SK-N-SH (cell line): Measurements from ENCODE around the gene COL15A1. TPM values are rescaled to one million over a fixed set of nuclear protein-coding genes. Genes with fewer than 3 reads are reported as not detected.

Experiments used
- CTCF ChIA-PET: fragments of 300-600, 350-600 bp; formaldehyde crosslinking; extraction: SDS; loops from one replicate; lab custom pipeline; 2021; lab: Yijun Ruan, JAX
- POLR2A ChIA-PET: fragments of 350-600 bp; sonication (Branson Sonifier 250); formaldehyde crosslinking; extraction: SDS; loops from one replicate; lab custom pipeline; 2020; ENCODE audit warnings: antibody characterized with exemption, inconsistent platforms; lab: Yijun Ruan, JAX
- DNase-seq: peaks from one replicate; pipeline ENCODE4 v3.0.0; 2012
- H2AFZ ChIP-seq: fragments of 200-600 bp; sonication (generic); 2 replicates; pipeline ENCODE4 v1.8.1; 2016; ENCODE audit warnings: antibody characterized with exemption, mild to moderate bottlenecking, low read depth
- H3F3A ChIP-seq: fragments of 200-600 bp; sonication (generic); replicated peaks from 2 replicates; pipeline ENCODE3; 2016; ENCODE audit warnings: antibody characterized with exemption, mild to moderate bottlenecking; ENCODE audit not compliant: insufficient read depth
- H3K27ac ChIP-seq, 2 experiments: fragments of 200-500 bp in 1 of 2; fragments of 200-600 bp in 1 of 2; sonication (Bioruptor generic) in 1 of 2; sonication (generic), shearing (Covaris generic) in 1 of 2; 2 replicates each; pipeline versions ENCODE4 v1.5.1 to v1.6.1; 2014 to 2016; ENCODE audit warnings: low read depth in 2 of 2, inconsistent platforms in 1 of 2, low read length in 1 of 2, mild to moderate bottlenecking in 1 of 2, mixed read lengths in 1 of 2
- H3K27me3 ChIP-seq: fragments of 200-600 bp; sonication (generic), shearing (Covaris generic); 2 replicates; pipeline ENCODE4 v1.6.1; 2016; ENCODE audit warnings: mixed run types; ENCODE audit not compliant: insufficient read depth
- H3K36me3 ChIP-seq, 2 experiments: fragments of 200-500 bp in 1 of 2; fragments of 200-600 bp in 1 of 2; sonication (Bioruptor generic) in 1 of 2; sonication (generic) in 1 of 2; replicated peaks in 1 of 2; 2 replicates each; pipeline versions ENCODE3 to v1.5.1; 2014 to 2016; ENCODE audit warnings: low read length in 1 of 2, mild to moderate bottlenecking in 1 of 2; ENCODE audit not compliant: insufficient read depth in 2 of 2, control insufficient read depth in 1 of 2
- H3K4me1 ChIP-seq, 2 experiments: fragments of 200-500 bp in 1 of 2; fragments of 200-600 bp in 1 of 2; sonication (Bioruptor generic) in 1 of 2; sonication (generic), shearing (Covaris generic) in 1 of 2; 2 replicates each; pipeline versions ENCODE4 v1.5.1 to v1.6.1; 2014 to 2016; ENCODE audit warnings: low read depth in 1 of 2, low read length in 1 of 2, mixed run types in 1 of 2; ENCODE audit not compliant: insufficient read depth in 2 of 2, control insufficient read depth in 1 of 2
- H3K4me2 ChIP-seq: fragments of 200-600 bp; sonication (generic), shearing (Covaris generic); 2 replicates; pipeline ENCODE4 v1.6.1; 2017; ENCODE audit warnings: mixed run types
- H3K4me3 ChIP-seq, 2 experiments: fragments of 200-500 bp in 1 of 2; fragments of 200-600 bp in 1 of 2; sonication (Bioruptor generic) in 1 of 2; sonication (generic), shearing (Covaris generic) in 1 of 2; 2 replicates each; pipeline versions ENCODE4 v1.5.1 to v1.8.1; 2014 to 2016; ENCODE audit warnings: low read depth in 2 of 2, inconsistent platforms in 1 of 2, low read length in 1 of 2, mild to moderate bottlenecking in 1 of 2, mixed read lengths in 1 of 2, moderate library complexity in 1 of 2
- H3K79me2 ChIP-seq: fragments of 200-600 bp; sonication (generic); 2 replicates; pipeline ENCODE4 v1.8.1; 2017; ENCODE audit warnings: mild to moderate bottlenecking; ENCODE audit not compliant: insufficient read depth
- H3K9ac ChIP-seq: fragments of 200-600 bp; sonication (generic); 2 replicates; pipeline ENCODE4 v1.6.1; 2017; ENCODE audit warnings: mixed run types
- H3K9me2 ChIP-seq: fragments of 200-600 bp; sonication (generic); 2 replicates; pipeline ENCODE4 v1.6.1; 2017; ENCODE audit warnings: mixed run types
- H3K9me3 ChIP-seq: fragments of 200-600 bp; sonication (generic); 2 replicates; pipeline ENCODE4 v1.6.1; 2017; ENCODE audit warnings: mixed run types, mild to moderate bottlenecking, moderate library complexity
- H4K20me1 ChIP-seq: fragments of 200-600 bp; sonication (generic); 2 replicates; pipeline ENCODE4 v1.6.1; 2017; ENCODE audit warnings: mild to moderate bottlenecking, mixed run types; ENCODE audit not compliant: insufficient read depth
- ELF1 ChIP-seq: IDR thresholded peaks from 2 replicates; pipeline ENCODE4 v1.4.0; 2012
- FOSL2 ChIP-seq: IDR thresholded peaks from 2 replicates; pipeline ENCODE4 v1.4.0; 2012; ENCODE audit warnings: low read depth, mild to moderate bottlenecking, moderate library complexity, borderline replicate concordance
- FOXJ3 ChIP-seq: sonication (generic); formaldehyde crosslinking; IDR thresholded peaks from 2 replicates; pipeline ENCODE4 v1.5.1; 2020; ENCODE audit warnings: mild to moderate bottlenecking, missing genetic modification reagents
- FOXM1 ChIP-seq: IDR thresholded peaks from 2 replicates; pipeline ENCODE4 v1.4.0; 2012; ENCODE audit warnings: low read depth, mild to moderate bottlenecking
- IRF3 ChIP-seq: fragments of 150-350 bp; IDR thresholded peaks from 2 replicates; pipeline ENCODE4 v1.6.1; 2016; ENCODE audit warnings: mild to moderate bottlenecking, low read depth, low read length
- MAX ChIP-seq: IDR thresholded peaks from 2 replicates; pipeline ENCODE4 v1.4.0; 2012; ENCODE audit warnings: low read depth
- MEF2A ChIP-seq: IDR thresholded peaks from 2 replicates; pipeline ENCODE4 v1.4.0; 2012; ENCODE audit warnings: low read depth, borderline replicate concordance
- NRF1 ChIP-seq: IDR thresholded peaks from 2 replicates; pipeline ENCODE4 v1.6.1; 2012; ENCODE audit warnings: low read depth, mild to moderate bottlenecking, low read length
- PBX3 ChIP-seq: IDR thresholded peaks from 2 replicates; pipeline ENCODE4; 2012
- REST ChIP-seq: IDR thresholded peaks from 2 replicates; pipeline ENCODE4 v1.6.1; 2012; ENCODE audit warnings: mild to moderate bottlenecking, low read depth, low read length, moderate library complexity
- SIN3A ChIP-seq: IDR thresholded peaks from 2 replicates; pipeline ENCODE4 v1.6.1; 2012; ENCODE audit warnings: low read depth, mild to moderate bottlenecking, low read length, moderate library complexity, borderline replicate concordance
- SMC3 ChIP-seq: IDR thresholded peaks from 2 replicates; pipeline ENCODE4 v1.6.1; 2012; ENCODE audit warnings: low read depth, low read length, improper control_type of control experiment
- WGBS: methylation state at CpG from one replicate; pipeline ENCODE4 v1.1.6; 2017; ENCODE audit warnings: low lambda C conversion rate; 5-methylcytosine and 5-hydroxymethylcytosine counted together
- polyA plus RNA-seq, 3 experiments: library from polyadenylated mRNA; depleted of rRNA; stranded (reverse); fragments of >200 nt; gene quantifications; 2 replicates each; pipeline ENCODE4 v1.2.3, GENCODE V29; 2012

COL15A1 gene
- polyA plus RNA-seq, 1 of the 3 experiments (the other 2 are of a cell fraction) = 0.84 TPM

- H2AFZ ChIP-seq = no peak overlapping the region
- no peaks in the 10 kb centered on the region for H3K79me2 ChIP-seq
- H3K9ac ChIP-seq = no peak overlapping the region
- no peaks in the 10 kb centered on the region for H3K9me2 ChIP-seq
- no peak overlapping the region for H3K27ac ChIP-seq
- ChIA-PET CTCF (interaction anchor here (0.8 to 1.3 kb wide), 2 partner anchors 9 to 203 kb away, joined by 3 read pairs; no protein-coding TSS in a partner anchor), POLR2A (no interaction called here)
- H3K4me1 ChIP-seq = no peaks in the 10 kb centered on the region
- H3K27me3 ChIP-seq = no peaks in the 10 kb centered on the region
- no peak overlapping the region for H3K4me3 ChIP-seq
- no peak for TF ChIP-seq FOXJ3 (CRISPR knock-in tag)
- no peak for TF ChIP-seq SMC3
- no peak for TF ChIP-seq MAX
- TF ChIP-seq FOXM1 = no peak
- TF ChIP-seq IRF3 = no peak
- TF ChIP-seq PBX3 = no peak
- TF ChIP-seq MEF2A = no peak
- no peak for TF ChIP-seq SIN3A
- no peak for TF ChIP-seq NRF1
- no peak for TF ChIP-seq REST
- TF ChIP-seq ELF1 = no peak
- TF ChIP-seq FOSL2 = no peak
- DNase-seq = no peak
- H3K9me3 ChIP-seq = no peaks in the 10 kb centered on the region
- 83% methylated on average over 3 of the region's 3 CpGs for WGBS
- H3K36me3 ChIP-seq = no peaks in the 10 kb centered on the region
- no peak overlapping the region for H3K4me2 ChIP-seq
- no peaks in the 10 kb centered on the region for H4K20me1 ChIP-seq
- no peaks in the 10 kb centered on the region for H3F3A ChIP-seq
Measured at GRCh38 chr9:99051406-99051805, 107.7 kb downstream of the COL15A1 start.
